Upper lobe of left lung (tissue), 4 donors: ENCODE measurements around the gene ANKRD10.
"Not testable (repeated sequence)": the region's sequence is repeated elsewhere in the genome, so short reads cannot be mapped to it uniquely, and the experiment has no call there.

ENCODE experiments used
- POLR2A ChIP-seq, 4 donors: fragments of 450-650 bp; IDR thresholded peaks; one replicate each; pipeline ENCODE4 v1.5.1; 2016 to 2017; ENCODE audit warnings: antibody characterized with exemption in 4 of 4, mild to moderate bottlenecking in 2 of 4
- POLR2AphosphoS5 ChIP-seq, 2 donors: sonication (generic); formaldehyde crosslinking; IDR thresholded peaks; one replicate each; pipeline ENCODE4 v1.5.1; 2017; ENCODE audit warnings: antibody characterized with exemption in 2 of 2
- TF ChIP-seq, protein P1 (sequence below), 6 experiments: fragments of 450-650 bp in 4 of 6; fragments of 200-600 bp in 2 of 6; sonication (generic) in 2 of 6; IDR thresholded peaks; one replicate each; pipeline ENCODE4 v1.5.1; 2016 to 2019; ENCODE audit warnings: antibody characterized with exemption in 6 of 6

- TF ChIP-seq, protein P1, sequence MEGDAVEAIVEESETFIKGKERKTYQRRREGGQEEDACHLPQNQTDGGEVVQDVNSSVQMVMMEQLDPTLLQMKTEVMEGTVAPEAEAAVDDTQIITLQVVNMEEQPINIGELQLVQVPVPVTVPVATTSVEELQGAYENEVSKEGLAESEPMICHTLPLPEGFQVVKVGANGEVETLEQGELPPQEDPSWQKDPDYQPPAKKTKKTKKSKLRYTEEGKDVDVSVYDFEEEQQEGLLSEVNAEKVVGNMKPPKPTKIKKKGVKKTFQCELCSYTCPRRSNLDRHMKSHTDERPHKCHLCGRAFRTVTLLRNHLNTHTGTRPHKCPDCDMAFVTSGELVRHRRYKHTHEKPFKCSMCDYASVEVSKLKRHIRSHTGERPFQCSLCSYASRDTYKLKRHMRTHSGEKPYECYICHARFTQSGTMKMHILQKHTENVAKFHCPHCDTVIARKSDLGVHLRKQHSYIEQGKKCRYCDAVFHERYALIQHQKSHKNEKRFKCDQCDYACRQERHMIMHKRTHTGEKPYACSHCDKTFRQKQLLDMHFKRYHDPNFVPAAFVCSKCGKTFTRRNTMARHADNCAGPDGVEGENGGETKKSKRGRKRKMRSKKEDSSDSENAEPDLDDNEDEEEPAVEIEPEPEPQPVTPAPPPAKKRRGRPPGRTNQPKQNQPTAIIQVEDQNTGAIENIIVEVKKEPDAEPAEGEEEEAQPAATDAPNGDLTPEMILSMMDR (IDR thresholded peaks at IDR 0.05), result not testable (repeated sequence)
- not testable (repeated sequence) for TF ChIP-seq POLR2AphosphoS5, POLR2A (IDR thresholded peaks at IDR 0.05)
These were observed 40.7 kb upstream of the ANKRD10 start for GRCh38 chr13:110955608-110956007.
